GM23338 (cell line): Measurements from ENCODE around the gene CYP27A1.

Source experiments
- CREB1 ChIP-seq: fragments of 250-450 bp; sonication (Bioruptor Pico); IDR thresholded peaks from 2 replicates; pipeline ENCODE4 v1.5.0; 2020; ENCODE audit warnings: low read depth, mild to moderate bottlenecking, moderate library complexity
- CTCF ChIP-seq, 2 experiments: fragments of 200-600 bp in 1 of 2; sonication (generic) in 1 of 2; conservative IDR thresholded peaks; 2 replicates each; pipeline versions ENCODE4 v1.5.1 to v1.6.1; 2016 to 2017; ENCODE audit warnings: antibody characterized with exemption in 2 of 2, low read depth in 2 of 2, mild to moderate bottlenecking in 2 of 2, moderate library complexity in 1 of 2
- ETS1 ChIP-seq: IDR thresholded peaks from 2 replicates; pipeline ENCODE4 v1.6.1; 2016; ENCODE audit warnings: antibody characterized with exemption
- EZH2 ChIP-seq: fragments of 200-600 bp; sonication (generic); IDR thresholded peaks from one replicate; pipeline ENCODE4 v1.8.0; 2017; ENCODE audit warnings: antibody characterized with exemption, mild to moderate bottlenecking, low read depth; ENCODE audit not compliant: unreplicated experiment
- EZH2phosphoT487 ChIP-seq: fragments of 200-600 bp; sonication (generic); IDR thresholded peaks from one replicate; pipeline ENCODE4 v1.8.1; 2018; ENCODE audit warnings: antibody characterized with exemption; ENCODE audit not compliant: unreplicated experiment
- JUNB ChIP-seq: IDR thresholded peaks from one replicate; pipeline ENCODE4 v1.6.1; 2016; ENCODE audit warnings: antibody characterized with exemption; ENCODE audit not compliant: unreplicated experiment
- NANOG ChIP-seq: IDR thresholded peaks from 2 replicates; pipeline ENCODE4 v1.6.1; 2016; ENCODE audit warnings: antibody characterized with exemption, borderline replicate concordance
- POLR2AphosphoS5 ChIP-seq: IDR thresholded peaks from 2 replicates; pipeline ENCODE4 v1.6.1; 2016; ENCODE audit warnings: antibody characterized with exemption, low read depth
- REST ChIP-seq: IDR thresholded peaks from one replicate; pipeline ENCODE4 v1.6.1; 2018; ENCODE audit warnings: antibody characterized with exemption; ENCODE audit not compliant: unreplicated experiment
- STAT1 ChIP-seq: IDR thresholded peaks from one replicate; pipeline ENCODE4 v1.6.1; 2016; ENCODE audit warnings: antibody characterized with exemption; ENCODE audit not compliant: unreplicated experiment
- ZNF114 ChIP-seq: fragments of 250-450 bp; sonication (Bioruptor Pico); IDR thresholded peaks from 2 replicates; pipeline ENCODE4 v1.5.0; 2020; ENCODE audit warnings: mild to moderate bottlenecking, moderate library complexity
- ZNF462 ChIP-seq: fragments of 250-450 bp; sonication (Bioruptor Pico); IDR thresholded peaks from 2 replicates; pipeline ENCODE4 v1.5.0; 2020; ENCODE audit warnings: mild to moderate bottlenecking, moderate library complexity

- TF ChIP-seq CTCF (conservative IDR thresholded peaks at IDR 0.05; ENCODE audit: low read depth in 2 of 2) = no peak
- TF ChIP-seq EZH2 = no peak
- TF ChIP-seq POLR2AphosphoS5 = no peak
- TF ChIP-seq REST = no peak
- TF ChIP-seq ZNF114 (CRISPR knock-in tag) = no peak
- TF ChIP-seq EZH2phosphoT487 = no peak
- TF ChIP-seq CREB1 = no peak
- TF ChIP-seq STAT1 = no peak
- no peak for TF ChIP-seq NANOG
- TF ChIP-seq JUNB = no peak
- no peak for TF ChIP-seq ETS1
- TF ChIP-seq ZNF462 (CRISPR knock-in tag) = no peak
Measured at GRCh38 chr2:218799990-218800389, 18.0 kb downstream of the CYP27A1 start.
